HEK293 (cell line): ENCODE results near the gene TSPAN2.

Experiments
- KLF17 ChIP-seq: fragments of 450-650 bp; formaldehyde crosslinking; IDR thresholded peaks from 2 replicates; pipeline ENCODE4 v1.5.1; 2016; ENCODE audit warnings: missing biosample characterization, missing genetic modification characterization
- REST ChIP-seq: fragments of 450-650 bp; formaldehyde crosslinking; IDR thresholded peaks from 2 replicates; pipeline ENCODE4 v1.5.1; 2016; ENCODE audit warnings: missing biosample characterization, missing genetic modification characterization
- ZNF132 ChIP-seq: fragments of 450-650 bp; formaldehyde crosslinking; IDR thresholded peaks from 2 replicates; pipeline ENCODE4 v1.5.1; 2017; ENCODE audit warnings: missing biosample characterization, missing genetic modification characterization, borderline replicate concordance
- ZNF214 ChIP-seq: fragments of 450-650 bp; formaldehyde crosslinking; IDR thresholded peaks from 2 replicates; pipeline ENCODE4 v1.5.1; 2017; ENCODE audit warnings: missing biosample characterization, mild to moderate bottlenecking, missing genetic modification characterization, borderline replicate concordance
- ZNF292 ChIP-seq: fragments of 450-650 bp; formaldehyde crosslinking; IDR thresholded peaks from 2 replicates; pipeline ENCODE4 v1.5.1; 2016; ENCODE audit warnings: low read depth, missing biosample characterization, missing genetic modification characterization, borderline replicate concordance
- ZNF335 ChIP-seq: fragments of 450-650 bp; formaldehyde crosslinking; conservative IDR thresholded peaks from 2 replicates; pipeline ENCODE4 v1.5.1; 2016; ENCODE audit warnings: missing biosample characterization, missing genetic modification characterization
- ZNF366 ChIP-seq: fragments of 450-650 bp; formaldehyde crosslinking; conservative IDR thresholded peaks from 2 replicates; pipeline ENCODE4 v1.5.1; 2016; ENCODE audit warnings: missing biosample characterization, missing genetic modification characterization
- ZNF473 ChIP-seq: fragments of 450-650 bp; formaldehyde crosslinking; IDR thresholded peaks from 2 replicates; pipeline ENCODE4 v1.5.1; 2017; ENCODE audit warnings: missing biosample characterization, missing genetic modification characterization
- TF ChIP-seq, protein P1 (sequence below): fragments of 450-650 bp; formaldehyde crosslinking; IDR thresholded peaks from 2 replicates; pipeline ENCODE4 v1.5.1; 2016; ENCODE audit warnings: missing biosample characterization, missing genetic modification characterization
- TF ChIP-seq, protein P2 (sequence below): fragments of 450-650 bp; formaldehyde crosslinking; optimal IDR thresholded peaks from 2 replicates; pipeline ENCODE3; 2016; ENCODE audit warnings: missing biosample characterization, mild to moderate bottlenecking, missing genetic modification characterization

DNA sequence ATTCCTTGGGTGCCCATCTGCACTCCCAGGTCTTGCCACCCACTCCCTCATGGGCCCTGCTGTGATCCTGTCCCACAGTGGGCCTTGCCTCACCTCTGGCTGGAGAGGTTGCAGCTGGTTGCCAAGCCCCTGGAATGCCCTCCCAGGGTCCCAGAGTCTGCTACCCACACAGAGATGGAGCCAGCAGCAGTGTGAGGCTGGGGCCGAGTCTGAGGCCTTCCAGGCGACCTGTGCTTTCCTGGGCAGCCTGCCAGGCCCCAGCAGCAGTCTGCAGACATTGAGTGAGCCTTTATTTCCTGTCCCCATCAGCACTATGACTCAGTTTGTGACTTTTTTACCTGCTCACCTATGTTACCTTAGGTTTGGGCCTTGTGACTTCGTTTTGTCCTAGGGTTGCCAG lies 25.0 kb upstream of the TSPAN2 start:
- TF ChIP-seq, protein P1, sequence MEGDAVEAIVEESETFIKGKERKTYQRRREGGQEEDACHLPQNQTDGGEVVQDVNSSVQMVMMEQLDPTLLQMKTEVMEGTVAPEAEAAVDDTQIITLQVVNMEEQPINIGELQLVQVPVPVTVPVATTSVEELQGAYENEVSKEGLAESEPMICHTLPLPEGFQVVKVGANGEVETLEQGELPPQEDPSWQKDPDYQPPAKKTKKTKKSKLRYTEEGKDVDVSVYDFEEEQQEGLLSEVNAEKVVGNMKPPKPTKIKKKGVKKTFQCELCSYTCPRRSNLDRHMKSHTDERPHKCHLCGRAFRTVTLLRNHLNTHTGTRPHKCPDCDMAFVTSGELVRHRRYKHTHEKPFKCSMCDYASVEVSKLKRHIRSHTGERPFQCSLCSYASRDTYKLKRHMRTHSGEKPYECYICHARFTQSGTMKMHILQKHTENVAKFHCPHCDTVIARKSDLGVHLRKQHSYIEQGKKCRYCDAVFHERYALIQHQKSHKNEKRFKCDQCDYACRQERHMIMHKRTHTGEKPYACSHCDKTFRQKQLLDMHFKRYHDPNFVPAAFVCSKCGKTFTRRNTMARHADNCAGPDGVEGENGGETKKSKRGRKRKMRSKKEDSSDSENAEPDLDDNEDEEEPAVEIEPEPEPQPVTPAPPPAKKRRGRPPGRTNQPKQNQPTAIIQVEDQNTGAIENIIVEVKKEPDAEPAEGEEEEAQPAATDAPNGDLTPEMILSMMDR (tag by site-specific recombination), result no peak
- TF ChIP-seq ZNF132 (tag by site-specific recombination) (no peak), KLF17 (tag by site-specific recombination) (no peak), ZNF473 (tag by site-specific recombination) (no peak), ZNF335 (no peak), ZNF214 (tag by site-specific recombination) (no peak), REST (tag by site-specific recombination) (no peak), ZNF292 (tag by site-specific recombination) (no peak), ZNF366 (tag by site-specific recombination) (no peak)
- TF ChIP-seq, protein P2, sequence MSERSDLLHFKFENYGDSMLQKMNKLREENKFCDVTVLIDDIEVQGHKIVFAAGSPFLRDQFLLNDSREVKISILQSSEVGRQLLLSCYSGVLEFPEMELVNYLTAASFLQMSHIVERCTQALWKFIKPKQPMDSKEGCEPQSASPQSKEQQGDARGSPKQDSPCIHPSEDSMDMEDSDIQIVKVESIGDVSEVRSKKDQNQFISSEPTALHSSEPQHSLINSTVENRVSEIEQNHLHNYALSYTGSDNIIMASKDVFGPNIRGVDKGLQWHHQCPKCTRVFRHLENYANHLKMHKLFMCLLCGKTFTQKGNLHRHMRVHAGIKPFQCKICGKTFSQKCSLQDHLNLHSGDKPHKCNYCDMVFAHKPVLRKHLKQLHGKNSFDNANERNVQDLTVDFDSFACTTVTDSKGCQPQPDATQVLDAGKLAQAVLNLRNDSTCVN, result no peak
